Smooth muscle cell (in vitro differentiated cells): Measurements from ENCODE around the gene HSPA5. TPM values are rescaled to one million over a fixed set of nuclear protein-coding genes. Genes with fewer than 3 reads are reported as not detected.

Experiments used
- DNase-seq: peaks from one replicate; lab custom pipeline; 2025; ENCODE audit not compliant: unreplicated experiment; lab: John Stamatoyannopoulos, UW
- H2AFZ ChIP-seq: fragments of 200-600 bp; sonication (generic); 2 replicates; pipeline ENCODE4 v1.6.0; 2016; ENCODE audit warnings: antibody characterized with exemption, low read depth, mild to moderate bottlenecking
- H3F3A ChIP-seq: fragments of 200-600 bp; sonication (generic); 2 replicates; pipeline ENCODE4 v1.6.0; 2017; ENCODE audit warnings: antibody characterized with exemption, low read depth
- H3K27ac ChIP-seq: fragments of 200-600 bp; sonication (generic); 2 replicates; pipeline ENCODE4 v1.5.1; 2016; ENCODE audit warnings: low read depth, mild to moderate bottlenecking
- H3K27me3 ChIP-seq: fragments of 200-600 bp; sonication (generic); 2 replicates; pipeline ENCODE4 v1.6.1; 2016; ENCODE audit warnings: low read depth, mild to moderate bottlenecking
- H3K36me3 ChIP-seq: fragments of 200-600 bp; sonication (generic); 2 replicates; pipeline ENCODE4 v1.5.1; 2016; ENCODE audit warnings: low read depth
- H3K4me1 ChIP-seq: fragments of 200-600 bp; sonication (generic); 2 replicates; pipeline ENCODE4 v1.5.1; 2016; ENCODE audit warnings: low read depth
- H3K4me2 ChIP-seq: fragments of 200-600 bp; sonication (generic); 2 replicates; pipeline ENCODE4 v1.6.0; 2016; ENCODE audit warnings: mild to moderate bottlenecking
- H3K4me3 ChIP-seq: fragments of 200-600 bp; sonication (generic); 2 replicates; pipeline ENCODE4 v1.5.1; 2016; ENCODE audit warnings: mild to moderate bottlenecking
- H3K79me2 ChIP-seq: fragments of 200-600 bp; sonication (generic); 2 replicates; pipeline ENCODE4 v1.6.0; 2016; ENCODE audit warnings: low read depth, mild to moderate bottlenecking
- H3K9ac ChIP-seq: fragments of 200-600 bp; sonication (generic); 2 replicates; pipeline ENCODE4 v1.6.0; 2016; ENCODE audit warnings: low read depth
- H3K9me3 ChIP-seq: fragments of 200-600 bp; sonication (generic); replicated peaks from 2 replicates; pipeline ENCODE4 v1.5.1; 2016; ENCODE audit warnings: low read depth
- H4K20me1 ChIP-seq: fragments of 200-600 bp; sonication (generic); 2 replicates; pipeline ENCODE4 v1.6.0; 2016; ENCODE audit warnings: low read depth
- CTCF ChIP-seq: fragments of 200-600 bp; sonication (generic); IDR thresholded peaks from 2 replicates; pipeline ENCODE4 v1.5.1; 2017; ENCODE audit warnings: borderline replicate concordance, mild to moderate bottlenecking, antibody characterized with exemption; ENCODE audit not compliant: insufficient read depth, poor library complexity, severe bottlenecking
- WGBS: methylation state at CpG from one replicate; pipeline ENCODE4 v1.1.7; 2016; ENCODE audit warnings: low lambda C conversion rate; 5-methylcytosine and 5-hydroxymethylcytosine counted together
- polyA plus RNA-seq: library from polyadenylated mRNA; unstranded; fragments of >200 nt; fragmentation: Nextera tagmentation; extraction: Ambion mirVana; gene quantifications from 2 replicates; pipeline ENCODE4 v1.2.1, GENCODE V29; 2016
- total RNA-seq: library from RNA; depleted of rRNA; stranded (reverse); fragments of >200 nt; gene quantifications from 2 replicates; pipeline ENCODE4 v1.2.3, GENCODE V29; 2014

The HSPA5 gene
- total and polyA plus RNA-seq, 2 experiments from 2014 or later: 180 to 605 TPM

DNA sequence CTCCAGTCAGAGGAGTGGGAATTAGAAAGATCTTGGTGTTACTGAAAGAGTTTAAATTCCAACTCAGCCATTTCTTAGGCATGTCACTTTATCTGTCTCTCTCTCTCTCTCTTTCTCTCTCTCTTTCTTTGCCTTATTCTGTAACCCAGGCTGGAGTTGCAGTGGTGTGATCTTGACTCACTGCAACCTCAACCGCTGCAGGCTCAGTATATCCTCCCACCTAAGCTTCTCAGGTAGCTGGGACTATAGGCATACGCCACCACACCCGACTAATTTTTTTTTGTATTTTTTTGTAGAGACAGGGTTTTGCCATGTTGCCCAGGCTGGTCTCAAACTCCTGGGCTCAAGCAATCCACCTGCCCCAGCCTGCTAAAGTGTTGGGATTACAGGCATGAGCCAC, 22.5 kb downstream of the HSPA5 start:
- no peaks in the 10 kb centered on the region for H3F3A ChIP-seq
- no peak for DNase-seq
- H3K9ac ChIP-seq: no peak overlapping the region
- H3K27me3 ChIP-seq: no peaks in the 10 kb centered on the region
- no peak overlapping the region for H3K27ac ChIP-seq
- no peaks in the 10 kb centered on the region for H3K79me2 ChIP-seq
- H2AFZ ChIP-seq: no peak overlapping the region
- H3K9me3 ChIP-seq: no peaks in the 10 kb centered on the region
- no peak overlapping the region for H3K4me2 ChIP-seq
- no peaks in the 10 kb centered on the region for H4K20me1 ChIP-seq
- WGBS: 100% methylated on average over 3 of the region's 3 CpGs
- no peaks in the 10 kb centered on the region for H3K4me1 ChIP-seq
- TF ChIP-seq CTCF: no peak
- no peak overlapping the region for H3K4me3 ChIP-seq
- H3K36me3 ChIP-seq: peaks cover 13% of the 10 kb centered on the region

GRCh38 chr9:125214186-125214585, 27.0 kb downstream of the HSPA5 start:
- Histone ChIP-seq H3K4me3 (no peak overlapping the region), H4K20me1 (no peaks in the 10 kb centered on the region)
- 92% methylated on average over 5 of the region's 5 CpGs for WGBS

DNA sequence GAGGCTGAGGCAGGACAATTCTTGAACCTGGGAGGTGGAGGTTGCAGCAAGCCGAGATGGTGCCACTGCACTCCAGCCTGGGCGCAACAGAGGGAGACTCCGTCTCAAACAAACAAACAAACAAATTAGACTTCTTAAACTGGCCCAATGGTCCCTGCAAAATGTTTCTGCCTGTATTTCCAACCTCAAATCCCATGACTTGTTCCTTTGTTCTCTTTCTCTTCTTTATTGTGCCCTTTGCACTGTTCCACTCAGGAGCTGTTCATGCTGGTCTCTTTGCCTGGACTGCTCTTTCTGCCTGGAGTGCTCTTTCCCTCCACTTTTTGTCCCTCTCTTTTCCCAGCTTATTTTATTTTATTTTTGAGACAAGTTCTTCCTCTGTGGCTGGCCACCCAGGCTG, 36.7 kb downstream of the HSPA5 start:
- Histone ChIP-seq H3K9ac (no peak overlapping the region), H3K36me3 (peaks cover 11% of the 10 kb centered on the region), H2AFZ (no peak overlapping the region), H3K79me2 (peaks cover 13% of the 10 kb centered on the region), H3K4me1 (peaks cover 9% of the 10 kb centered on the region), H3K4me2 (no peak overlapping the region), H3F3A (peaks cover 7% of the 10 kb centered on the region), H3K9me3 (no peaks in the 10 kb centered on the region), H4K20me1 (no peaks in the 10 kb centered on the region), H3K27me3 (no peaks in the 10 kb centered on the region), H3K4me3 (no peak overlapping the region), H3K27ac (no peak overlapping the region)
- 97% methylated on average over 3 of the region's 3 CpGs for WGBS
- no peak for DNase-seq
- no peak for TF ChIP-seq CTCF

More at GRCh38 chr9:125214186-125214585, 27.0 kb downstream of the HSPA5 start:
- no peak overlapping the region for H3K9ac ChIP-seq
- no peak overlapping the region for H3K27ac ChIP-seq
- H3K36me3 ChIP-seq: peaks cover 14% of the 10 kb centered on the region
- H3K27me3 ChIP-seq: no peaks in the 10 kb centered on the region
- no peaks in the 10 kb centered on the region for H3K79me2 ChIP-seq
- H3F3A ChIP-seq: no peaks in the 10 kb centered on the region
- H3K4me2 ChIP-seq: no peak overlapping the region
- no peak overlapping the region for H2AFZ ChIP-seq
- no peaks in the 10 kb centered on the region for H3K4me1 ChIP-seq
- TF ChIP-seq CTCF: no peak
- DNase-seq: no peak
- no peaks in the 10 kb centered on the region for H3K9me3 ChIP-seq

GRCh38 chr9:125202846-125203618, 38.1 kb downstream of the HSPA5 start:
- no peak for DNase-seq
- 92% methylated on average over 1 of the region's 1 CpG for WGBS
- peaks cover 7% of the 10 kb centered on the region for H3F3A ChIP-seq

More at GRCh38 chr9:125202846-125203618, 38.1 kb downstream of the HSPA5 start:
- no peak overlapping the region for H3K4me3 ChIP-seq
- H3K27ac ChIP-seq: no peak overlapping the region
- peaks cover 9% of the 10 kb centered on the region for H3K4me1 ChIP-seq
- H3K9ac ChIP-seq: no peak overlapping the region
- no peaks in the 10 kb centered on the region for H3K27me3 ChIP-seq
- H3K79me2 ChIP-seq: peaks cover 13% of the 10 kb centered on the region
- no peak for TF ChIP-seq CTCF
- H3K9me3 ChIP-seq: no peaks in the 10 kb centered on the region
- H4K20me1 ChIP-seq: no peaks in the 10 kb centered on the region
- H3K36me3 ChIP-seq: peaks cover 11% of the 10 kb centered on the region
- H3K4me2 ChIP-seq: no peak overlapping the region
- H2AFZ ChIP-seq: no peak overlapping the region
